ENCODE results near the gene SRM. TPM values are rescaled to one million over a fixed set of nuclear protein-coding genes. Genes with fewer than 3 reads are reported as not detected.

SRM gene
- total RNA-seq, 2 donors from 2014 or later, result 50.8 to 57.4 TPM

DNA sequence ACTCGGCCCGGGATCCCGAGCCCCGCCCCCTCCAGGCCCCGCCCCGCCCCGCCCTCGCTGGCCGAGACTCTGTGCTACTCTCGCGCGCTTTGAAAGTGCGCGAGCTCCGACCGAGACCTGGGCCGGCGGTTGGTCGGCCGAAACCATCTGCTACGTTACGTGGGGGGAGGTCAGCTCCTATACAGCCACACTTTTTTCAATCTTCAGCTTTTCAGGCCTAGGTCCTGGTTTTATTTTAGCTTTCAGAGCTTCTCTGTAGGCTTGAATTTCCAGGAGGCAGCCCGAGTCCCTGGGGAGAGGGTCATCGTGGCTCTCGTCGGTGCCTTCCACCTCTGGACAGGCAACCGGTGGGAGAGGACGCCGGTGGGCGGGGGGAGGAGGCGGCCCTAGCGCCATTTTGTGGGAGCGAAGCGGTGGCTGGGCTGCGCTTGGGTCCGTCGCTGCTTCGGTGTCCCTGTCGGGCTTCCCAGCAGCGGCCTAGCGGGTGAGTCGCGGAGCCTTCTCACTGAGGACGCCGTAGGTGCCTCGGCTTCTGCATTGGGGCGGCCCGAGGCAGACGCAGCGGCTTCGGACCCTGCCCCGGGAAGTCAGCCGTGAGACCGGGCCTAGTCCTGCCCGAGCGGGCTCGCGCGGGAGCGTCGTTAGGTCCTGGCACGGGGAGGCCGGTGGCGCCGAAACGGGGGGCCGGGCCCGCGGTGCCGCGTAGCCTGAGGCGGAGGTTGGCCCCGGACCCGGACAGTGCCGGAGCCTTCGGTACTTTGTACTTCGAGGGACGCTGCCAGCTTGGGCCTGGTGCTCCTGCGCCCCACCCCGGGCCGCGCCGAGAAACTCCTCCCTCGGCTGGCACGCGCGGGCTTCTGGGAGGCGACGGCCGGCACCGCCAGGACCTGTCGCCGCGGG is 47.3 kb downstream of the SRM start, which contains the start of gene TARDBP:
TARDBP (plus strand) TSS at position 395 of the 900 bp plus-strand sequence. CDS start 1,074 bp downstream, outside the sequence.
- H3K36me3 ChIP-seq, result peaks cover 34% of the 10 kb centered on the region
- peaks cover 17 to 37% of the 10 kb centered on the region in 2 donors for H3K4me1 ChIP-seq (ENCODE audit: control insufficient read depth in 1 of 2, low read depth in 2 of 2)
- TF ChIP-seq CTCF (IDR thresholded peaks at IDR 0.05), result no peak
- H3K27me3 ChIP-seq (replicated peaks; ENCODE audit: insufficient read depth), result no peaks in the 10 kb centered on the region
- H3K27ac ChIP-seq, result peak within 1 kb of the TSS; percentile 79 to 95
- ATAC-seq (ENCODE audit: insufficient number of reproducible peaks, low FRiP score, low read depth), result peak; percentile 98
- no peaks in the 10 kb centered on the region for H3K9me3 ChIP-seq
- DNase-seq (ENCODE audit: low spot score), result peak; percentile 51
- peak within 1 kb of the TSS; percentile 93 for H3K4me3 ChIP-seq

Other genes with a start within 250 kb of the SRM start
- gene TARDBP, start 47.4 kb downstream of the SRM start, total RNA-seq, result 100 to 1,000 TPM in 1 of 2 donors, 10 to 100 TPM in 1; 57.3 to 229 TPM
- not detected for gene MASP2, start 12.8 kb downstream of the SRM start, total RNA-seq
- gene EXOSC10, start 39.9 kb upstream of the SRM start, total RNA-seq, result 10 to 100 TPM; 78.5 to 78.9 TPM
- 10 to 100 TPM; 19.4 to 37.0 TPM for gene ANGPTL7, start 129.3 kb upstream of the SRM start, total RNA-seq
- gene MTOR, start 202.5 kb upstream of the SRM start, total RNA-seq, result 10 to 100 TPM; 37.5 to 48.7 TPM
- gene UBIAD1, start 213.2 kb upstream of the SRM start, total RNA-seq, result 10 to 100 TPM; 13.1 to 23.2 TPM

All from thoracic aorta (tissue), 2 donors.